Breast epithelium (tissue), 3 donors: ENCODE measurements around the gene PGPEP1.

Source experiments
- POLR2A ChIP-seq: fragments of 450-650 bp; IDR thresholded peaks from one replicate; pipeline ENCODE4 v1.6.1; 2016; ENCODE audit warnings: antibody characterized with exemption, mild to moderate bottlenecking, moderate library complexity
- TF ChIP-seq, protein P1 (sequence below), 3 donors: fragments of 450-650 bp; IDR thresholded peaks; one replicate each; pipeline ENCODE4 v1.5.1; 2016 to 2017; ENCODE audit warnings: antibody characterized with exemption in 3 of 3, mild to moderate bottlenecking in 3 of 3, moderate library complexity in 3 of 3

DNA sequence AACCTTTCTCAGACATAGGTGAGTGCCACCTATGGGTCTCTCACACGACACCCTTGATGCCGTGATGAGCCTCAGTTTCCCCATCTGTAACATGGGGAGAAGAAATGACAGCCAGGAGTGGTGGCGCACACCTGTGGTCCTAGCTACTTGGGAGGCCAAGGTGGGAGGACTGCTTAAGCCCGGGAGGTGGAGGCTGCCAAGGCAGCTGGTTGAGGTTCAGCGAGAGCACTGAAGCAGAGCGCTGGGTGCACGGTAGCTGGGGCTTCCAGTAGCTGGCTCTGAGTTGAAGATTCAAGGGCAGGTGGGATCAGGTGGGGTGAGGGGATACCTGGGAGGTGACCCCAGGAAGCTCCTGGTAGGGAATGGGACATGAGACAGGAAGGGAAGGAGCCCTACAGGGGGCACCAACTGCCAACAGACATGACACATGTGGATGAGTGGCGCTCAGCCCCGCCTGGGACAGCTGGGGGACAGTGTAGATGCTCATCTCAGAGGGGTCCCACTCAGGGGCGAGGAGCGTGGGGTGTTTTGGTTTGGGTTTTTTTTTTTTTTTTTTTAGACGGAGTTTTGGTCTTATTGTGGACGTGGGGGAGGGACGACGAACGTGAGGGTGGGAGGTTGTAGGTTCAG, 72.3 kb downstream of the PGPEP1 start:
- TF ChIP-seq, protein P1, sequence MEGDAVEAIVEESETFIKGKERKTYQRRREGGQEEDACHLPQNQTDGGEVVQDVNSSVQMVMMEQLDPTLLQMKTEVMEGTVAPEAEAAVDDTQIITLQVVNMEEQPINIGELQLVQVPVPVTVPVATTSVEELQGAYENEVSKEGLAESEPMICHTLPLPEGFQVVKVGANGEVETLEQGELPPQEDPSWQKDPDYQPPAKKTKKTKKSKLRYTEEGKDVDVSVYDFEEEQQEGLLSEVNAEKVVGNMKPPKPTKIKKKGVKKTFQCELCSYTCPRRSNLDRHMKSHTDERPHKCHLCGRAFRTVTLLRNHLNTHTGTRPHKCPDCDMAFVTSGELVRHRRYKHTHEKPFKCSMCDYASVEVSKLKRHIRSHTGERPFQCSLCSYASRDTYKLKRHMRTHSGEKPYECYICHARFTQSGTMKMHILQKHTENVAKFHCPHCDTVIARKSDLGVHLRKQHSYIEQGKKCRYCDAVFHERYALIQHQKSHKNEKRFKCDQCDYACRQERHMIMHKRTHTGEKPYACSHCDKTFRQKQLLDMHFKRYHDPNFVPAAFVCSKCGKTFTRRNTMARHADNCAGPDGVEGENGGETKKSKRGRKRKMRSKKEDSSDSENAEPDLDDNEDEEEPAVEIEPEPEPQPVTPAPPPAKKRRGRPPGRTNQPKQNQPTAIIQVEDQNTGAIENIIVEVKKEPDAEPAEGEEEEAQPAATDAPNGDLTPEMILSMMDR (IDR thresholded peaks at IDR 0.05) = no peak
- TF ChIP-seq POLR2A = no peak
